HG02588 (cell line): ENCODE results near the gene VASH1.

Source experiments
- ATAC-seq: cut with Tn5 transposase; IDR thresholded peaks from one replicate; pipeline ENCODE4 v1.9.1; 2021; ENCODE audit warnings: mild to moderate bottlenecking, moderate library complexity; ENCODE audit not compliant: unreplicated experiment

The VASH1 gene

GRCh38 chr14:76742185-76742584 is 19.1 kb upstream of the VASH1 start:
- no peak for ATAC-seq

- no peak for ATAC-seq
These were observed 18.3 kb upstream of the VASH1 start for GRCh38 chr14:76742966-76743365.

GRCh38 chr14:76752744-76753143 is 8.5 kb upstream of the VASH1 start:
- no peak for ATAC-seq

GRCh38 chr14:76753541-76754198 is 7.6 kb upstream of the VASH1 start:
- ATAC-seq: no peak

GRCh38 chr14:76754586-76754985 is 6.7 kb upstream of the VASH1 start:
- no peak for ATAC-seq

- ATAC-seq: no peak
These were observed 5.5 kb upstream of the VASH1 start for GRCh38 chr14:76755610-76756370.

- no peak for ATAC-seq
These were observed 4.9 kb upstream of the VASH1 start for GRCh38 chr14:76756371-76756750.

GRCh38 chr14:76759589-76759988 is 1.7 kb upstream of the VASH1 start:
- no peak for ATAC-seq

- ATAC-seq: no peak
These were observed 735 bp upstream of the VASH1 start for GRCh38 chr14:76760331-76761135.

- no peak for ATAC-seq
These were observed 717 bp downstream of the VASH1 start for GRCh38 chr14:76761960-76762410.

- no peak for ATAC-seq
These were observed 1.3 kb downstream of the VASH1 start for GRCh38 chr14:76762411-76763095.

GRCh38 chr14:76763096-76764041 is 2.1 kb downstream of the VASH1 start:
- no peak for ATAC-seq

GRCh38 chr14:76765461-76765931 is 4.2 kb downstream of the VASH1 start:
- no peak for ATAC-seq

GRCh38 chr14:76767681-76768656 is 6.7 kb downstream of the VASH1 start:
- ATAC-seq: peak; percentile 86

GRCh38 chr14:76768671-76769500 is 7.6 kb downstream of the VASH1 start:
- ATAC-seq: no peak

- ATAC-seq: no peak
These were observed 8.5 kb downstream of the VASH1 start for GRCh38 chr14:76769636-76770292.
